Measurements from ENCODE around the gene DDX39A.
"Not testable (repeated sequence)": the region's sequence is repeated elsewhere in the genome, so short reads cannot be mapped to it uniquely, and the experiment has no call there.

Gene DDX39A

DNA sequence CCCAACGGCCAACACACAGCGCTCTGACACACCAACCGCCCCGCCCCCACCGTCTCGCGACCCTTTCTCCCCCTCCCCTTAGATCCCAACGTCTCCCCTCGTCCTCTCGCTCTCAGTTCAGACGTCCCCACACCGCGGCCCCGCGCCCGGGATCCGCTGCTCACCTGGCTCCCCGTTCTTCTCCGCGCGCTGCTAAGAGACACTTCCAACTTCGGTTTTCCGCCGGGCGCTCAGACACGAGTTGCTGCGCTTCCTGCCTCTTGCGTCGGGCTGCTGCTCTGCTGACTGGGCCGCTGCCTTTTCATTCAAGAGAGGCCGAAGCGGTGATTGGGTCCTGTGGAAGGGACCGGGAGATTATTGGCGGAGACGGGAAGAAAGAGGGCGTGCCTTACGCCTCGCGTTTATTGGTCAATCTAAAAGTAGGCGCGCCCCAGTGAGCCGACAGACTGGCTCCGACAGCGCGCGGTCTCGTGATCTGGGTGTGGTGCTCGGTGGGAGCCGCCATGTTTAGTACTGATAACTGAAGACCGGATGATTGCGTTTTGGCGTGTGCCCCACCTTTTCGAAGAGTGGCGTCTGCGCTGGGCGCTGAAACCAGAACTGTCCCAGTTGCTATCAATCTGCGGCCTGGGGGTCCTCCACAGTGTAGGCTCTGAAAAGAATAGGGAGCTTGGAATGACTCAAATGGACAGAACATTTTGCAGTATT is at the start of gene DDX39A:
TSS of gene DDX39A (minus strand) at position 236 of the 708 bp plus-strand sequence. CDS start 6,121 bp downstream, outside the sequence.
- peak; percentile 78 for DNase-seq

DNA sequence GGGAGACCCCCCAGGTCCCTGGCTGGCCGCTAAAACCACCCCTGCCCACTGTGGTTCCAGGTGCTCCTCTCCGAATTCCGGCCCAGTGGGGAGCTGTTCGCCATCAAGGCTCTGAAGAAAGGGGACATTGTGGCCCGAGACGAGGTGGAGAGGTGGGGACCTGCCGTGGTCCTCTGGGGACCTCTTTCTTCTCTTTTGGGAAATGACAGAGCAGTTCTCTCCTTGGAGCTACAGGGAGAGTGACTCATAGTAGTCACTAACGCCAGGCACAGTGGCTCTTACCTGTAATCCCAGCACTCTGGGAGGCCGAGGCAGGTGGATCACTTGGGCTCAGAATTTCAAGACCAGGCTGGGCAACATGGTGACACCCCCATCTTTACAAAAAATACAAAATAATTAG is 48.7 kb upstream of the DDX39A start:
- DNase-seq = peak; percentile 55

DNA sequence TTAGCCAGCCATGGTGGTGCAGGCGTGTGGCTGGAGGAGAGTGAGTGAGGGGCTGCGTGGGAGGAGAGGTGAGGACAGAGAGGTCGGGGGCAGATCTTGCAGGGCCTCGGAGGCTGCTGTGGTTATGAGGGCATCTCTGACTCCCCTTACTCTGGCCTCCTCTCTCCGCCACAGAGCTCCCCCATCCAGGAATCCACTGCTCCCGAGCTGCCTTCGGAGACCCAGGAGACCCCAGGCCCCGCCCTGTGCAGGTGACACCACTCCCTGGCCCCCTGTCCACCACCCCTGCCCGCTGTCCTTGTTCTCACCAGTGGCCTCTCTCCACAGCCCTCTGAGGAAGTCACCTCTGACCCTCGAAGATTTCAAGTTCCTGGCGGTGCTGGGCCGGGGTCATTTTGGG is 48.2 kb upstream of the DDX39A start:
- DNase-seq = no peak

DNA sequence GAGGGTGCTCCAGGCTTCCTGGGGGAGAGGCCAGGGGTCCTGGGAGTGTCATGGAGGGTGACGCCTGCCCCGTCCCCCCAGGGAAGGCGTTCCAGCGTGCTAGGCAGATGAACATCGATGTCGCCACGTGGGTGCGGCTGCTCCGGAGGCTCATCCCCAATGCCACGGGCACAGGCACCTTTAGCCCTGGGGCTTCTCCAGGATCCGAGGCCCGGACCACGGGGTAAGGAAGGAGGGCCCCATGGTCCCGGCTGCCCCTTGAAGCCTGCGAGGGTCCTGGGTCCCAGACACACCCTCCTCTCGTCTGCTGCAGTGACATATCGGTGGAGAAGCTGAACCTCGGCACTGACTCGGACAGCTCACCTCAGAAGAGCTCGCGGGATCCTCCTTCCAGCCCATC is 44.6 kb upstream of the DDX39A start:
- DNase-seq = no peak

- not testable (repeated sequence) for DNase-seq
These were observed 43.3 kb upstream of the DDX39A start for GRCh38 chr19:14462401-14462800.

DNA sequence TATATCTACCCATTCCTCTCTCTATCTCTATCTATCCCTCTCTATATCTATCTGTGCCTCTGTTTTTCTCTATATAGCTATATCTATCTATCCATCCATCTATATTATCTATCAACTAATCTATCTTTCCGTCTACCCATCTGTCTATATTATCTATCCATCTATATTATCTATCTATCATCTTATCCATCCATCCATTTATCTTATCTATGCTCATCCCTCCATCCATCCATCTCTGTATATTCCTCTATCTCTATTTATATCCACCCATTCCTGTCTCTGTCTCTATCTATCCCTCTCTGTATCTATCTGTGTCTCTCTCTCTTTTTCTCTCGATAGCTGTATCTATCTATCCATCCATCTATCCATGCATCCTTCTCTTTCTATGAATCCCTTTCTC is 41.8 kb upstream of the DDX39A start:
- DNase-seq = no peak

DNA sequence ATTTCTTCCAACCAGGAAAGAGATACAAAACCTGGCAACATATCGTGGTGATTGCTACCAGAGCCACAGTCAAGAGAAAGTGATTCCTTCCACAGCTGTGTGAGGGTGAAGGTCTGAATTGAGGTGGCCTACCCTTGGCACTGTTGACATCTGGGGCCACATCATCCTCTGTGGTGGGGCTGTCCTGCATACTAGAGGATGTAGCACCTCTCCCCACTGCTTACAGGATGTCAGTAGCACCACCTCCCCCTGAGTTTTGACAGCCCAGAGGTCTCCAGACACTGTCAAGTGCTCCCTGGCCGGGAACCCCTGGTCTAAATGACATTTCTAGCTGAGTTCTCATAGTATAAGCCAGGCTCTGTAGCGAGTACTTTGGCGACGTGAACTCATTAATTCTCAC is 40.6 kb upstream of the DDX39A start:
- no peak for DNase-seq

GRCh38 chr19:14452303-14452702 is 33.2 kb upstream of the DDX39A start:
- not testable (repeated sequence) for DNase-seq

DNA sequence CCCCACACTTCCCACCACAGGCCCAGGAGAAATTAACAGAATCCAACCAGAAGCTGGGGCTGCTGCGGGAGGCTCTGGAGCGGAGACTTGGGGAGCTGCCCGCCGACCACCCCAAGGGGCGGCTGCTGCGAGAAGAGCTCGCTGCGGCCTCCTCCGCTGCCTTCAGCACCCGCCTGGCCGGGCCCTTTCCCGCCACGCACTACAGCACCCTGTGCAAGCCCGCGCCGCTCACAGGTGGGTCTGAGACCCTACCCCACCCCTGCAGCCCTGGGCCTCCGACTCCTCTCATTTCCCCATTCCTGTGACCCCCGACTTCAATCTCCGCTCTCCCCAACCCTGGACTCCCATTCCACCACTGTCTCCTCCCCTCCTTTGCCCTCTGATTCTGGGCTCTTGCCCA is 31.7 kb upstream of the DDX39A start:
- no peak for DNase-seq

DNA sequence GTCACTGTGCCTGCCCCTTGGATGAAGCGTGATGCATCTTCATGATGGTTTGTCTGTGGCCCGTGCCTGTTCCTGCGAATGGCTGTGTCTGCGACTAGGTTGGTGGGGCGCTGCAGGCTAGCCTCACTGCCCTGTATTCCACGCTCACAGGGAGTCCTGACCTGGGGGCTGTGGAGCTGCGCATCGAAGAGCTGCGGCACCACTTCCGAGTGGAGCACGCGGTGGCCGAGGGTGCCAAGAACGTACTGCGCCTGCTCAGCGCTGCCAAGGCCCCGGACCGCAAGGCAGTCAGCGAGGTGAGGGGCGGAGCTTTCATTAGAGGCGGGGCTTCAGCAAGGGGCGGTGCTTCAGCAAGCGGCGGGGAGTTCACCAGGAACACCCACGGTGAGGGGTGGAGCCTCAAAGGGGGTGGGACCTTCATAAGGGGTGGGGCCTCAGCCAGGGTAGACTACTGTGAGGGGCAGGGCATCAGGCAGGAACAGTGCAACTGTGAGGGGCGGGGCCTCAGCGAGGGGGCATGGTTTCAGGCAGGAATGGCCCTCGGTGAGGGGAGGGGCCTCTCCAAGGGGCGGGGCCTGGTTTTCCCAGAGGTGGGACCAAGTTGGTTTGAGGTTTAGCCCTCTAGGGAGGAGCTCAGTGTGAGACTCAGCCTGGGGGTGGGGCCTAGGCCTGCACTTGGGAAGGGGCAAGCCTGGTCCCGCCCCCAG is 31.2 kb upstream of the DDX39A start:
- peak; percentile 64 for DNase-seq

DNA sequence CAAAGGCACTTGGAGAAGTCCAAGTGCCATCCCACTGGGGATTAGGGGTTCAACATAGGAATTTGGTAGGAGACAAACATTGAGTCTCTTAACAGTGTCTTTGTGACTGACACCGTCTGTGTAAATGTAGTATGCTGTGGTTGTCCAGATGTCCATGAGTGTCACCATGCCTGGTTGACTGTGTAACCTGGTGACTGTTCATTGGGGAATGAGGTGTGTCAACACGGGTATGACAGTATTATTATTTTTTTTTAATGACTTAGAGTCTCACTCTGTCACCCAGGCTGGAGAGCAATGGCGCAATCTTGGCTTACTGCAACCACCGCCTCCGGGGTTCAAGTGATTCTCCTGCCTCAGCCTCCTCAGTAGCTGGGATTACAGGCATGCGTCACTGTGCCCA is 30.2 kb upstream of the DDX39A start:
- DNase-seq = no peak

DNA sequence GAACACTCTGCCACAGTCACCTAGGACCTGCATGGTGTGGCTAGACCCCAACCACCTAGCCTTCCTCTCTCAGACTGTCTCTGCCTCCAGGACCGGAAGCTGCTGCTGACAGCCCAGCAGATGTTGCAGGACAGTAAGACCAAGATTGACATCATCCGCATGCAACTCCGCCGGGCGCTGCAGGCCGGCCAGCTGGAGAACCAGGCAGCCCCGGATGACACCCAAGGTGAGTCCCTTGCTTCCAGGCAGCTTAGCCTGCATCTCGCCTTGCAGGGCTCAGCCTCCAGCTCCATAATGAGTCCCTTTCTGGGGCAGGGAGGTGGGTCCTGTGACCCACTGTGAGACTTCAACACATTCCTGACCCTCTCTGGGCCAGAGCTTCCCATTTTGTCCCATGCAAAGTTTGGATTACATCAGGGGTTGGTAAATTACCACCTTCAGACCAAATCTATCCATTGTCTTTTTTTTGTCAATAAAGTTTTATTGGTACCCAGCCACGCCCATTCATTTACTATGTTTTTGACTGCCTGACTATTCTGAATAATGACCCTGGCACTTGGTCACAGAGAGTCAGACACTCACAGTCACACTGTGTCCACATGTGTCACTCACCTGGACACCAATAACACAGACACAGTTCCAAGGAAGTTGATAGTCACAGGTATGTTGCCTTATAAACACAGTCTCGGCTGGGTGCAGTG is 27.3 kb upstream of the DDX39A start:
- no peak for DNase-seq

DNA sequence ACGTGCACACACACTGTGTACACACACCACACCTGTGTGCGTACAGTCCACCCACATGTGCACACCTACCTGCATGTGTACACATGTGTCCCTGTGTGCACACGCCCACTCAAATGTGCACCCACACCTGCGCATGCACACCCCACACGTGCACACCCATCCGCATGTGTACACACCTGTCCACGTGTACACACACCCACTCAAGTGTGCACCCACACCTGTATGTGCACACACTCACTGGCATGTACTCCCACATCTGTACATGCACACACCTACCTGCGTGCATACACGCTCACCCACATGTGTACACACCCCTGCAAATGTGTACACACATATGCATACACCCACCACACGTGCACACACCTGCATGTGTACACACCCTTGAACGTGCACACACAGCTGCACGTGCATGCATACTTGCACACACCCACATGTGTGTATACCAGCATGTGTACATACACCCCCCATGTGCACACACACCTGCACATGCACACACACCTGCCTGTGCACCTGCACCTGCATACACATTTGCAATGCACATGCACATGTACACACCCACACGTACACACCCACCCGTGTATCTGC is 24.6 kb upstream of the DDX39A start:
- DNase-seq = no peak

GRCh38 chr19:14442891-14443631 is 23.9 kb upstream of the DDX39A start:
- no peak for DNase-seq

DNA sequence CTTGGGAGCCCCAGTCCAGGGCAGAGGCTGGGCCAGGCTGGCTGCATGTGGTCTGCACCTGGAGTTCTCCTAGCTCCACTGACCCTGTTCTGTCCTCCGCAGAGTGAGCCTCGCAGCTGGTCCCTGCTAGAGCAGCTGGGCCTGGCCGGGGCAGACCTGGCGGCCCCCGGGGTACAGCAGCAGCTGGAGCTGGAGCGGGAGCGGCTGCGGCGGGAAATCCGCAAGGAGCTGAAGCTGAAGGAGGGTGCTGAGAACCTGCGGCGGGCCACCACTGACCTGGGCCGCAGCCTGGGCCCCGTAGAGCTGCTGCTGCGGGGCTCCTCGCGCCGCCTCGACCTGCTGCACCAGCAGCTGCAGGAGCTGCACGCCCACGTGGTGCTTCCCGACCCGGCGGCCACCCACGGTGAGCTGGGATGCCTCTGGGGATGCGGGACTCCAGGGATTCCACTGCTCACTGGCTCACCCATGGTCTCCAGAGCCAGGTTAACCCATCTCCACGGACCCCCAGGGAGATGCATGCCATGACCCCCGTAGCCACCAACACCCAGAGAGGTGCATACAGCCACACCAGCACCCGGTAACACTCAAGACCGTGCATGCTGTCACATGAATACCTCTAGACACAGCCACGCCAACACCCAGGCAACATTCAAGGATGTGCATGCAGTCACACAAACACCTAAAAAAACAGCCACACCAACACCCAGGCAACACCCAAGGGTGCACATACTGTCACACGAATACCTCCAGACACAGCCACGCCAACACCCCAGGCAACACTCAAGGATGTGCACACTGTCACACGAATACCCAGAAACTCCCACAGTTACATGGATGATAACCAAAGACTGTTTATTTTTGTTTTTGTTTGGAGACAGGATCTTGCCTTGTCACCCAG is 22.1 kb upstream of the DDX39A start:
- DNase-seq = no peak

DNA sequence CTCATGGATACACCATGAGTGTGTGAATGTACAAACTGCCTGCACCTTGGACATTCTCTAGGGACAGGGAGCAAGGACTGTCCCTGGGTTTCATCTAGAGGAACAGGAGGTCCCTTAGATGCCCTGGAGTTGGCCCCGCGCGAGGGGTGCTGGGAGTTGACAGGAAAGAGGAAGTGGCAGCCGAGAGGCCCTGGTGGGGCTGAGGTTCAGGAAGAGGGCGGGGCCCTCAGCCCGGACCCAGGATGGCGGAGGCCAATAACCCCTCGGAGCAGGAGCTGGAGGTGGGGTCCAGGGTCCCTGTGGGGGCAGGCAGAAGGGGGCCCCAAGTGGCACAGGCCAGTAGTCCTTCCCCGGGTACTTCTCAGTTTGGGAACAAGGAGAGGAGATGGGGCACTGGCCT is 20.9 kb upstream of the DDX39A start:
- no peak for DNase-seq

- no peak for DNase-seq
These were observed 19.9 kb upstream of the DDX39A start for GRCh38 chr19:14439014-14439413.

- no peak for DNase-seq
These were observed 18.5 kb upstream of the DDX39A start for GRCh38 chr19:14437578-14438140.

- DNase-seq = no peak
These were observed 16.3 kb upstream of the DDX39A start for GRCh38 chr19:14435320-14436050.

DNA sequence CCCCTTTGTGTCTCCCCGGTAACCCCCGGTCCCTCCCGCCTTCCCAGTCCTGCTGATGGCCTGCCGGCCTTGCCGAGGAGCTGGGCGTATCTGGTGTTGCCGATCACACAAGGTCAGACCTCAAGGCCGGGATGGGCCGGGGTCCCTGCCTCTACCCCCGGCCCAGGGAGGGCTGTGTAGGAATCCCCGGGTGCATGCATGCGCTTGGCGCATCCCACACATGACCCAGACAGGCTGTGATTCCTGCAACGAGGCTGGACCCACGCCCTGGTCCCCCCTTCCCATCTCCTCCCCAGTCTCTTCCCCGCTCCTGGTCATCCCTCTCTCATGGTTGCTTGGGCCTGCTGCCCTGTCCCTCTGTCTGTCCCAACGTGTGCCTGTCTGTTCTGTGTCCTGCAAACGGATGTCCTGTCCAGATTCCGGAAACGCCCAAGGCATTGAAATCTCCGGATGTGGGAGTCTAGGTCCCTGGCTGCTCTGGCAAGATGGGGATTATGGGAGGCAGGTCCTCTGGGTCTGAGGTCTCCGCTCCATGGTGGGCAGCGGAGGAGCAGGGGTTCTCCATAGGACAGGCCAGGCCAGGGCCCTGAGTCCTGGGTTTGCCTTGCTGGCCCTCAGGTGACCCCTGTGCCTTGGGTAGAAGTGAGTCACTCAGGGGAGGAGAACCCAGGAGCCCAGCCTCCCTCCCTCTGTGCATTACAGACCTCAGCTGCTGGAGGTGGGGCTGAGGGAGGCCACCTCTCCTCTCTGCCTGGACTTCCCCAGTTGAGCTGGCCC is 15.6 kb upstream of the DDX39A start:
- no peak for DNase-seq

Measured in 8988T (cell line).